Activated T-cell treated with anti-CD3 and anti-CD28 coated beads for 4 hours (primary cell): Measurements from ENCODE around the gene MEIOB.
"Not testable (repeated sequence)": the region's sequence is repeated elsewhere in the genome, so short reads cannot be mapped to it uniquely, and the experiment has no call there.

Source experiments
- DNase-seq: peaks from one replicate; pipeline ENCODE4 v3.0.0-alpha.2; 2020

The MEIOB gene

GRCh38 chr16:1906055-1906845 is 34.3 kb upstream of the MEIOB start:
- DNase-seq = no peak

GRCh38 chr16:1903845-1904840 is 32.2 kb upstream of the MEIOB start:
- no peak for DNase-seq

- DNase-seq = no peak
Observed at GRCh38 chr16:1903220-1903574, 31.2 kb upstream of the MEIOB start.

GRCh38 chr16:1902547-1903219 is 30.7 kb upstream of the MEIOB start:
- no peak for DNase-seq

GRCh38 chr16:1900452-1900774 is 28.4 kb upstream of the MEIOB start:
- DNase-seq = no peak

- no peak for DNase-seq
Observed at GRCh38 chr16:1899641-1900451, 27.9 kb upstream of the MEIOB start.

GRCh38 chr16:1897692-1898091 is 25.7 kb upstream of the MEIOB start:
- not testable (repeated sequence) for DNase-seq

GRCh38 chr16:1895949-1896675 is 24.1 kb upstream of the MEIOB start:
- no peak for DNase-seq

GRCh38 chr16:1895068-1895467 is 23.1 kb upstream of the MEIOB start:
- DNase-seq = no peak

- no peak for DNase-seq
Observed at GRCh38 chr16:1890708-1891050, 18.7 kb upstream of the MEIOB start.

- no peak for DNase-seq
Observed at GRCh38 chr16:1890024-1890707, 18.2 kb upstream of the MEIOB start.

- DNase-seq = no peak
Observed at GRCh38 chr16:1887711-1888354, 15.9 kb upstream of the MEIOB start.

GRCh38 chr16:1884889-1885288 is 12.9 kb upstream of the MEIOB start:
- DNase-seq = no peak

GRCh38 chr16:1884155-1884760 is 12.3 kb upstream of the MEIOB start:
- DNase-seq = no peak

GRCh38 chr16:1881172-1881571 is 9.2 kb upstream of the MEIOB start:
- DNase-seq = not testable (repeated sequence)

- DNase-seq = no peak
Observed at GRCh38 chr16:1879477-1879876, 7.5 kb upstream of the MEIOB start.

- DNase-seq = no peak
Observed at GRCh38 chr16:1878256-1878655, 6.3 kb upstream of the MEIOB start.

- no peak for DNase-seq
Observed at GRCh38 chr16:1877804-1878203, 5.8 kb upstream of the MEIOB start.

GRCh38 chr16:1877089-1877488 is 5.1 kb upstream of the MEIOB start:
- DNase-seq = no peak

- no peak for DNase-seq
Observed at GRCh38 chr16:1876468-1876867, 4.5 kb upstream of the MEIOB start.
